Retinal pigment epithelial cell (primary cell): Measurements from ENCODE around the gene PIK3C2G.

ENCODE experiments used
- DNase-seq: peaks from one replicate; pipeline ENCODE4 v3.0.0-alpha.2; 2010; ENCODE audit warnings: low read depth
- H3K4me3 ChIP-seq: 2 replicates; pipeline ENCODE4 v1.5.1; 2011; ENCODE audit warnings: mild to moderate bottlenecking, low read length, control low read depth, moderate library complexity
- CTCF ChIP-seq: conservative IDR thresholded peaks from 2 replicates; pipeline ENCODE4 v1.5.1; 2011; ENCODE audit warnings: low read depth, low read length, control low read depth, inconsistent platforms

The PIK3C2G gene

GRCh38 chr12:18556161-18556560 is 294.8 kb downstream of the PIK3C2G start:
- peak; percentile 7 for DNase-seq
- TF ChIP-seq CTCF, result no peak
- H3K4me3 ChIP-seq, result no peak overlapping the region

- TF ChIP-seq CTCF, result no peak
- DNase-seq, result no peak
- H3K4me3 ChIP-seq, result no peak overlapping the region
These were observed 297.9 kb downstream of the PIK3C2G start for GRCh38 chr12:18559242-18559641.

- no peak overlapping the region for H3K4me3 ChIP-seq
- no peak for TF ChIP-seq CTCF
- no peak for DNase-seq
These were observed 301.2 kb downstream of the PIK3C2G start for GRCh38 chr12:18562531-18562930.

GRCh38 chr12:18564306-18564705 is 303.0 kb downstream of the PIK3C2G start:
- DNase-seq, result no peak
- TF ChIP-seq CTCF, result no peak
- H3K4me3 ChIP-seq, result no peak overlapping the region

GRCh38 chr12:18567787-18568186 is 306.5 kb downstream of the PIK3C2G start:
- no peak overlapping the region for H3K4me3 ChIP-seq
- no peak for TF ChIP-seq CTCF
- no peak for DNase-seq

GRCh38 chr12:18570543-18570942 is 309.2 kb downstream of the PIK3C2G start:
- no peak for TF ChIP-seq CTCF
- DNase-seq, result no peak
- H3K4me3 ChIP-seq, result no peak overlapping the region

- no peak for DNase-seq
- no peak for TF ChIP-seq CTCF
- no peak overlapping the region for H3K4me3 ChIP-seq
These were observed 314.8 kb downstream of the PIK3C2G start for GRCh38 chr12:18576104-18576626.
